GM13976 (cell line): ENCODE data around the gene NCMAP.

Experiments
- DNase-seq: peaks from one replicate; pipeline ENCODE4 v3.0.0; 2012; ENCODE audit warnings: low spot score
- CTCF ChIP-seq: IDR thresholded peaks from 2 replicates; pipeline ENCODE4 v1.5.1; 2012; ENCODE audit warnings: borderline replicate concordance, mild to moderate bottlenecking; ENCODE audit not compliant: insufficient read depth; ENCODE audit errors: extremely low read depth, missing control alignments, control extremely low read depth
- in situ Hi-C: fragments of 300-500 bp; cut with MboI; formaldehyde crosslinking; loops from one replicate; pipeline ENCODE4 v1.12.0; 2022; ENCODE audit warnings: low sequenced_read_pairs, mixed read lengths, inconsistent platforms; ENCODE audit not compliant: unreplicated experiment

Gene NCMAP

GRCh38 chr1:24632832-24633175, 76.9 kb downstream of the NCMAP start:
- in situ Hi-C loops, result no loop called here
- no peak for TF ChIP-seq CTCF
- DNase-seq, result no peak

GRCh38 chr1:24635195-24635843, 79.4 kb downstream of the NCMAP start:
- peak; percentile 72 for DNase-seq
- in situ Hi-C loops, result no loop called here
- peak; percentile 28 for TF ChIP-seq CTCF

- no peak for TF ChIP-seq CTCF
- DNase-seq, result no peak
- in situ Hi-C loops, result no loop called here
Observed at GRCh38 chr1:24636661-24637357, 80.9 kb downstream of the NCMAP start.

- in situ Hi-C loops, result no loop called here
Observed at GRCh38 chr1:24639094-24639493, 83.2 kb downstream of the NCMAP start.

GRCh38 chr1:24639881-24640280, 84.0 kb downstream of the NCMAP start:
- TF ChIP-seq CTCF, result no peak
- in situ Hi-C loops, result no loop called here
- no peak for DNase-seq

More at GRCh38 chr1:24639094-24639493, 83.2 kb downstream of the NCMAP start:
- no peak for DNase-seq
- TF ChIP-seq CTCF, result no peak

- in situ Hi-C loops, result no loop called here
- DNase-seq, result no peak
Observed at GRCh38 chr1:24640288-24640687, 84.4 kb downstream of the NCMAP start.

More at GRCh38 chr1:24640288-24640687, 84.4 kb downstream of the NCMAP start:
- no peak for TF ChIP-seq CTCF
